K562 (cell line): ENCODE results near the gene PACRG. TPM values are rescaled to one million over a fixed set of nuclear protein-coding genes. Genes with fewer than 3 reads are reported as not detected.

Experiments
- ATAC-seq: fragments of 200-7000 bp; cut with Tn5 transposase; 3 replicates; pipeline ENCODE4 v1.9.1; 2020; ENCODE audit warnings: moderate library complexity
- BruUV-seq: library from RNA; stranded (reverse); fragments of 400-500 nt; replicated peaks from 2 replicates; lab custom pipeline; 2021; lab: Mats Ljungman, UMichigan
- CTCF ChIA-PET: fragments of 300-600 bp; formaldehyde crosslinking; extraction: SDS; loops from one replicate; lab custom pipeline; 2021; ENCODE audit warnings: low intra/inter-chr PET ratio; lab: Yijun Ruan, JAX
- POLR2A ChIA-PET: fragments of 300-600, 350-650 bp; sonication (Branson Sonifier 250); formaldehyde crosslinking; extraction: SDS; loops from one replicate; lab custom pipeline; 2021; ENCODE audit warnings: antibody characterized with exemption, inconsistent platforms; lab: Yijun Ruan, JAX
- DNase-seq, 4 experiments: peaks; one replicate each; pipeline versions ENCODE4 v3.0.0 to v3.0.0-alpha.2; 2011 to 2018; ENCODE audit warnings: low spot score in 3 of 4, mixed read lengths in 3 of 4; ENCODE audit errors: extremely low read depth in 1 of 4
- FAIRE-seq: peaks from 2 replicates; lab custom pipeline; 2011; peaks lifted over from hg19 to GRCh38; lab: Jason Lieb, UNC
- H2AFZ ChIP-seq: 2 replicates; pipeline ENCODE4 v1.6.0; 2011; ENCODE audit warnings: low read depth, low read length, control low read depth, inconsistent platforms
- H3K27ac ChIP-seq: fragments of 200-600 bp; 3 replicates; pipeline ENCODE4 v1.8.0; 2011; ENCODE audit warnings: low read depth, mild to moderate bottlenecking, control low read depth, inconsistent platforms, low read length, moderate library complexity, mixed read lengths; ENCODE audit errors: extremely low read depth
- H3K27me3 ChIP-seq, 2 experiments: fragments of 300-600 bp in 1 of 2; 2 replicates in 1 of 2; 3 replicates in 1 of 2; pipeline versions ENCODE4 v1.6.0 to v1.8.0; 2011; ENCODE audit warnings: inconsistent platforms in 2 of 2, low read length in 2 of 2, mild to moderate bottlenecking in 1 of 2, mixed read lengths in 1 of 2, moderate library complexity in 1 of 2; ENCODE audit not compliant: control insufficient read depth in 2 of 2, insufficient read depth in 2 of 2
- H3K36me3 ChIP-seq: fragments of 300-600 bp; 3 replicates; pipeline ENCODE4 v1.8.0; 2011; ENCODE audit warnings: mild to moderate bottlenecking, low read length, inconsistent platforms; ENCODE audit not compliant: control insufficient read depth, insufficient read depth
- H3K4me1 ChIP-seq, 2 experiments: fragments of 200-600 bp in 1 of 2; replicated peaks in 1 of 2; 2 replicates in 1 of 2; 3 replicates in 1 of 2; pipeline versions ENCODE4 v1.5.1 to v1.8.0; 2011; ENCODE audit warnings: inconsistent platforms in 2 of 2, low read length in 2 of 2, mild to moderate bottlenecking in 1 of 2, mixed read lengths in 1 of 2, moderate library complexity in 1 of 2; ENCODE audit not compliant: control insufficient read depth in 2 of 2, insufficient read depth in 2 of 2
- H3K4me2 ChIP-seq: 2 replicates; pipeline ENCODE4 v1.6.1; 2011; ENCODE audit warnings: low read length, control low read depth, inconsistent platforms, mixed read lengths; ENCODE audit not compliant: insufficient read depth
- H3K4me3 ChIP-seq: fragments of 200-600 bp; sonication (generic), shearing (Covaris generic); 2 replicates; pipeline ENCODE4 v1.5.1; 2016; ENCODE audit warnings: control low read depth, inconsistent platforms
- H3K79me2 ChIP-seq: fragments of 200-600 bp; 3 replicates; pipeline ENCODE4 v1.8.0; 2011; ENCODE audit warnings: low read length, inconsistent platforms; ENCODE audit not compliant: control insufficient read depth, insufficient read depth
- H3K9ac ChIP-seq, 2 experiments: 2 replicates each; pipeline versions ENCODE4 v1.6.0 to v1.6.1; 2011; ENCODE audit warnings: low read depth in 2 of 2, low read length in 2 of 2, control low read depth in 1 of 2, inconsistent platforms in 1 of 2, mild to moderate bottlenecking in 1 of 2, mixed read lengths in 1 of 2; ENCODE audit not compliant: insufficient read depth in 1 of 2
- H3K9me1 ChIP-seq: one replicate; pipeline ENCODE4 v1.6.0; 2011; ENCODE audit warnings: inconsistent platforms, mild to moderate bottlenecking, low read length, moderate library complexity; ENCODE audit not compliant: control insufficient read depth, insufficient read depth
- H3K9me3 ChIP-seq: replicated peaks from 2 replicates; pipeline ENCODE4 v1.5.1; 2011; ENCODE audit warnings: low read depth, low read length, inconsistent platforms; ENCODE audit not compliant: control insufficient read depth, insufficient read depth
- H4K20me1 ChIP-seq: replicated peaks from 2 replicates; pipeline ENCODE4 v1.6.1; 2011; ENCODE audit warnings: low read length, inconsistent platforms, mixed read lengths; ENCODE audit not compliant: control insufficient read depth, insufficient read depth
- CBX2 ChIP-seq: fragments of 200-600 bp; sonication (generic); IDR thresholded peaks from one replicate; pipeline ENCODE4 v1.6.1; 2012; ENCODE audit warnings: mild to moderate bottlenecking, low read length, inconsistent platforms; ENCODE audit not compliant: insufficient read depth, poor library complexity, severe bottlenecking
- CREM ChIP-seq: IDR thresholded peaks from 2 replicates; pipeline ENCODE4 v1.6.1; 2014; ENCODE audit warnings: antibody characterized with exemption, low read depth
- FOS ChIP-seq: IDR thresholded peaks from 3 replicates; pipeline ENCODE4 v1.6.1; 2011; ENCODE audit not compliant: insufficient read length; ENCODE audit errors: extremely low read depth
- HCFC1 ChIP-seq: IDR thresholded peaks from 2 replicates; pipeline ENCODE4 v1.6.1; 2012; ENCODE audit warnings: low read depth, low read length, improper control_type of control experiment
- RAD51 ChIP-seq: fragments of 450-650 bp; IDR thresholded peaks from 2 replicates; pipeline ENCODE4 v1.7.1; 2016; ENCODE audit warnings: low read depth, mild to moderate bottlenecking, borderline replicate concordance
- SIX5 ChIP-seq, 2 experiments: IDR thresholded peaks; 2 replicates each; pipeline ENCODE4 v1.6.1; 2011; ENCODE audit warnings: low read length in 2 of 2, borderline replicate concordance in 1 of 2, low read depth in 1 of 2, mild to moderate bottlenecking in 1 of 2, moderate library complexity in 1 of 2; ENCODE audit not compliant: insufficient read depth in 1 of 2
- TFE3 ChIP-seq: fragments of 450-650 bp; formaldehyde crosslinking; IDR thresholded peaks from 2 replicates; pipeline ENCODE4 v1.4.0; 2020; ENCODE audit warnings: mild to moderate bottlenecking, mixed read lengths
- TOE1 ChIP-seq, 2 experiments: fragments of 450-650 bp in 1 of 2; sonication (generic) in 1 of 2; formaldehyde crosslinking in 1 of 2; IDR thresholded peaks; 2 replicates each; pipeline versions ENCODE4 v1.7.1 to v1.8.0; 2016 to 2022; ENCODE audit warnings: borderline replicate concordance in 2 of 2, mild to moderate bottlenecking in 2 of 2, antibody characterized with exemption in 1 of 2, inconsistent platforms in 1 of 2, low read depth in 1 of 2, missing genetic modification reagents in 1 of 2, moderate library complexity in 1 of 2
- USF2 ChIP-seq: sonication (generic); formaldehyde crosslinking; IDR thresholded peaks from 2 replicates; pipeline ENCODE4 v1.5.0; 2020; ENCODE audit warnings: missing genetic modification reagents
- ZNF143 ChIP-seq: sonication (generic); formaldehyde crosslinking; IDR thresholded peaks from 2 replicates; pipeline ENCODE4 v1.9.0; 2022; ENCODE audit warnings: mild to moderate bottlenecking, missing genetic modification reagents
- WGBS: fragments of 100-300 bp; shearing (Covaris generic); methylation state at CpG from one replicate; pipeline ENCODE4 v1.1.6; 2016; ENCODE audit warnings: low coverage, mixed read lengths; ENCODE audit not compliant: insufficient coverage; ENCODE audit errors: missing lambda C conversion rate; 5-methylcytosine and 5-hydroxymethylcytosine counted together
- in situ Hi-C: fragments of 300-500 bp; cut with MboI; formaldehyde crosslinking; loops from 4 replicates; pipeline ENCODE4 v1.15.0; 2018; ENCODE audit warnings: inconsistent platforms, mixed read lengths
- intact Hi-C: fragments of 100-400 bp; cut with micrococcal nuclease; formaldehyde crosslinking; loops from 2 replicates; pipeline ENCODE4 v1.14.2; 2022
- polyA plus RNA-seq, 8 experiments: library from polyadenylated mRNA; depleted of rRNA in 4 of 8; stranded (reverse) in 5 of 8; unstranded in 3 of 8; fragments of >200 nt; fragmentation: Nextera tagmentation in 2 of 8; fragmentation: Illumina TruSeq in 1 of 8; extraction: Ambion mirVana in 2 of 8; extraction: Trizol in 1 of 8; gene quantifications; 2 replicates each; pipeline versions ENCODE4 v1.2.1 to v1.2.3, GENCODE V29; 2011 to 2014; ENCODE audit warnings: inconsistent platforms in 1 of 8, missing spikeins in 1 of 8
- total RNA-seq, 7 experiments: library from RNA; depleted of rRNA in 6 of 7; stranded (reverse); fragments of >200 nt in 6 of 7; fragmentation: Illumina TruSeq in 2 of 7; extraction: Trizol in 2 of 7; gene quantifications; 2 replicates each; pipeline versions ENCODE4 v1.2.1 to v1.2.3, GENCODE V29; 2011 to 2021; ENCODE audit warnings: low replicate concordance in 1 of 7
- TF ChIP-seq, protein P1 (sequence below): fragments of 200-800 bp; sonication (Bioruptor generic); IDR thresholded peaks from 2 replicates; pipeline ENCODE4 v1.6.1; 2017; ENCODE audit warnings: missing genetic modification characterization, missing compliant biosample characterization
- TF ChIP-seq, protein P2 (sequence below): sonication (generic); formaldehyde crosslinking; IDR thresholded peaks from 2 replicates; pipeline ENCODE4 v1.9.0; 2022; ENCODE audit warnings: mild to moderate bottlenecking, missing genetic modification reagents

PACRG gene
- total and polyA plus RNA-seq, 9 of the 15 experiments (the other 6 are each of a cell fraction or from before 2014, with no cell fraction given) = 0.04 TPM; not detected in 8

- ChIA-PET POLR2A (no interaction called here), CTCF (no interaction called here)
- TF ChIP-seq RAD51 (peak; percentile 80), FOS (no peak), CBX2 (no peak), ZNF143 (0 out of 2 replicates have a peak, but pooled peaks have one; percentile 47), USF2 (CRISPR knock-in tag) (peak; percentile 83), CREM (peak; percentile 26; the same call in 1 of the 2 replicates), TOE1 (IDR thresholded peaks at IDR 0.05; ENCODE audit: borderline replicate concordance) (peak; percentile 87), TOE1 (CRISPR knock-in tag; IDR thresholded peaks at IDR 0.05; ENCODE audit: borderline replicate concordance, low read depth) (no peak), HCFC1 (peak; percentile 77), SIX5 (IDR thresholded peaks at IDR 0.05; ENCODE audit: borderline replicate concordance in 1 of 2, insufficient read depth in 1 of 2, low read depth in 1 of 2, low read length in 2 of 2) (peak in 1 of 2 experiments; percentile 45; a peak in 1 of 4 replicates), TFE3 (CRISPR knock-in tag) (peak; percentile 92)
- TF ChIP-seq, protein P1, sequence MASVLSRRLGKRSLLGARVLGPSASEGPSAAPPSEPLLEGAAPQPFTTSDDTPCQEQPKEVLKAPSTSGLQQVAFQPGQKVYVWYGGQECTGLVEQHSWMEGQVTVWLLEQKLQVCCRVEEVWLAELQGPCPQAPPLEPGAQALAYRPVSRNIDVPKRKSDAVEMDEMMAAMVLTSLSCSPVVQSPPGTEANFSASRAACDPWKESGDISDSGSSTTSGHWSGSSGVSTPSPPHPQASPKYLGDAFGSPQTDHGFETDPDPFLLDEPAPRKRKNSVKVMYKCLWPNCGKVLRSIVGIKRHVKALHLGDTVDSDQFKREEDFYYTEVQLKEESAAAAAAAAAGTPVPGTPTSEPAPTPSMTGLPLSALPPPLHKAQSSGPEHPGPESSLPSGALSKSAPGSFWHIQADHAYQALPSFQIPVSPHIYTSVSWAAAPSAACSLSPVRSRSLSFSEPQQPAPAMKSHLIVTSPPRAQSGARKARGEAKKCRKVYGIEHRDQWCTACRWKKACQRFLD = no peak
- TF ChIP-seq, protein P2, sequence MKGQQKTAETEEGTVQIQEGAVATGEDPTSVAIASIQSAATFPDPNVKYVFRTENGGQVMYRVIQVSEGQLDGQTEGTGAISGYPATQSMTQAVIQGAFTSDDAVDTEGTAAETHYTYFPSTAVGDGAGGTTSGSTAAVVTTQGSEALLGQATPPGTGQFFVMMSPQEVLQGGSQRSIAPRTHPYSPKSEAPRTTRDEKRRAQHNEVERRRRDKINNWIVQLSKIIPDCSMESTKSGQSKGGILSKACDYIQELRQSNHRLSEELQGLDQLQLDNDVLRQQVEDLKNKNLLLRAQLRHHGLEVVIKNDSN (CRISPR knock-in tag) = peak; percentile 39
- DNase-seq = peak in 3 of 4 experiments; percentile 26 to 39 (median 39)
- Histone ChIP-seq H3K27me3 (peaks cover 3 to 18% of the 10 kb centered on the region in 2 experiments; a peak in 3 of 5 replicates), H3K9ac (no peak overlapping the region), H3K9me1 (no peaks in the 10 kb centered on the region), H2AFZ (no peak overlapping the region), H3K27ac (no peak overlapping the region), H3K79me2 (no peaks in the 10 kb centered on the region), H3K4me3 (no peak overlapping the region), H3K36me3 (no peaks in the 10 kb centered on the region), H3K9me3 (no peaks in the 10 kb centered on the region), H3K4me1 (no peaks in the 10 kb centered on the region), H3K4me2 (no peak overlapping the region), H4K20me1 (no peaks in the 10 kb centered on the region)
- peak; percentile 87 for ATAC-seq
- in situ Hi-C loops (no loop called here), intact Hi-C loops (no loop called here)
- no TSS peak for BruUV-seq
- 0% methylated on average over 1 of the region's 1 CpG for WGBS
- FAIRE-seq = peak; percentile 52
These were observed 405.2 kb downstream of the PACRG start for GRCh38 chr6:163133017-163133416.
